GM19193 (cell line): Measurements from ENCODE around the gene SHQ1.

Experiments
- POLR2A ChIP-seq: IDR thresholded peaks from 4 replicates; pipeline ENCODE4 v1.6.1; 2011; ENCODE audit not compliant: insufficient read depth, insufficient read length; ENCODE audit errors: extremely low read depth

SHQ1 gene

GRCh38 chr3:72847751-72848702 lies at the start of gene SHQ1:
SHQ1 (minus strand) TSS chr3:72848445; CDS start chr3:72848340, 105 bp downstream.
- peak; percentile 76 for TF ChIP-seq POLR2A

GRCh38 chr3:72897758-72898007 lies 49.4 kb upstream of the SHQ1 start:
- TF ChIP-seq POLR2A = no peak

GRCh38 chr3:72896996-72897757 lies 48.9 kb upstream of the SHQ1 start:
- no peak for TF ChIP-seq POLR2A

DNA sequence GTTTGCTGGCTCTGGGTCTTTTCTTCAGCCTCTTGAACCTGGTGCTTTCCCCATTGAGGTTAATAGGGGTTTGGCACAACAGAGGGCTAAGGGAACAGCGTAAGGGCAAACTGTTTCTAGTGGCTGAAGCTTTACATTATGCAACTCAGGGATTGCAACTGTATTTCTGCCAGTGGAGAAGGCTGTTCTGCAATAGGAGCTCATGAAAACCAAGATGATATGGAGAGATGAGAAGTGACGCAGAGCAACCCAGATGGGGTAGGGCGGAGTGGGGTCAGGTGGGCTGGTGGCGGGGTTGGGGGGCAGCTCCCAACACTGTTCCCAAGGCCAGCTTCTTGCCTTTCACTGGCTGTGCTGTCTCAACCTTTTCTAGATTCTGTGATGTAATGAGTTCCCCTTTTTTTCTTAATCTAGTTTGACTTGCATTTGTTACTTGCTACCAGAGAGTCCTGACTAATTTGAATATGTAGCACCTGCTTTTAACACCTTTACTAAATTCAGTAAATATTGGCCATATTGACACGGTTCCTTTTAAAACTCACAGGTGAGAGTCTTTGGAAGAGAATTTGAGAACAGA lies 46.8 kb upstream of the SHQ1 start:
- no peak for TF ChIP-seq POLR2A

DNA sequence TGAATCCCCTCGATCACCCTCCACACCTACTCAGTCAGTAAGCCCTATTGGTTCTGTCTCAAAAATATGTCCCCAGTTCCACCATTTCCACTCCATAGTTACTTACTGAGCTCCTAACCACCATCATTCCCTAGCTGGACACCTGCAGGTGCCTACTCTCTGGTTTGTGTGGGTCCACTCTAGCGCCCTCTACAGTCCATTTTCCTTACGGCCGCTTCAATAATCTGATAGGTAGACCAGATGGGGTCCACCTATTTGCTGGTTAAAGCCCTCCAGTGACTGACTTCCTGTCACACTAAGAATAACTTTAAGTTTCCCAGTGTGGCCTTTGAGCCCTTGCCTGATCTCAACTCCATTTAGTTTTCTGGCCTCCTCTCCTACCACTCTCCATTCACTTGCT lies 44.6 kb upstream of the SHQ1 start:
- no peak for TF ChIP-seq POLR2A

GRCh38 chr3:72892081-72892775 lies 44.0 kb upstream of the SHQ1 start:
- TF ChIP-seq POLR2A = no peak

- no peak for TF ChIP-seq POLR2A
These were observed 43.0 kb upstream of the SHQ1 start for GRCh38 chr3:72891053-72891855.

DNA sequence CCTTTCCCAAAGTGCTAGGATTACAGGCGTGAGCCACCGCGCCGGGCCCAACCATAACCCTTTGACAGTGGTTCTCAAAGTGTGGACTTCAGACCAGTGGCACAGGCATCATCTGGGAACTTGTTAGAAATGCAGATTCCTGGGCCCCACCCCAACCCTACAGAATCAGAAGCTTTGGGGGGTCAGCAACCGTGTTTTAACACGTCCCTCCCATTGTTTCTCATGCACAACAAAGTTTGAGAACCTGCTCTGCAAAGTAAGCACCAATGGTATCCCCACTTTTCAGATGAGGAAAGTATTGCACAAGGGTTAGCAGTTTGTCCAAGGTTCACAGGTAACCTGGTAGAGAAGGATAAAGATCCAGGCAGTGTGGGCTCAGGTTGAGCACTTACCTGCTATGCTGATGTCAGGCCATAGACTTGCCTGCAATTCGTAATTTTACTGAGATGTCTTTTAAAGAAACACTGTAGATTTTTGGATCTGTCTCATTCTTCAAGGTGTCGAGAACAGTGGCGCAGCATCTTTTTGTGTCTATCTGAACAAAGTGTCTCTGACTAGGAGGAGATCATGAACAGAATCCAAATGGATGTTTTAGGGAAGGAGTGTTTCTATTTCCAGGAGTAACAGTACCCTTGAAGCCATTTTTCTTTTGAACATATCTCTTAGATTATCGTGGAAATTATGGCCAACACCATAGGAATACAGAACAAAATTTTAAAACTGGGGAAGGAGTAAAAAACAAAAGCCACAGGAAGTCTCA lies 42.1 kb upstream of the SHQ1 start:
- TF ChIP-seq POLR2A = no peak

- no peak for TF ChIP-seq POLR2A
These were observed 41.3 kb upstream of the SHQ1 start for GRCh38 chr3:72889310-72890165.

DNA sequence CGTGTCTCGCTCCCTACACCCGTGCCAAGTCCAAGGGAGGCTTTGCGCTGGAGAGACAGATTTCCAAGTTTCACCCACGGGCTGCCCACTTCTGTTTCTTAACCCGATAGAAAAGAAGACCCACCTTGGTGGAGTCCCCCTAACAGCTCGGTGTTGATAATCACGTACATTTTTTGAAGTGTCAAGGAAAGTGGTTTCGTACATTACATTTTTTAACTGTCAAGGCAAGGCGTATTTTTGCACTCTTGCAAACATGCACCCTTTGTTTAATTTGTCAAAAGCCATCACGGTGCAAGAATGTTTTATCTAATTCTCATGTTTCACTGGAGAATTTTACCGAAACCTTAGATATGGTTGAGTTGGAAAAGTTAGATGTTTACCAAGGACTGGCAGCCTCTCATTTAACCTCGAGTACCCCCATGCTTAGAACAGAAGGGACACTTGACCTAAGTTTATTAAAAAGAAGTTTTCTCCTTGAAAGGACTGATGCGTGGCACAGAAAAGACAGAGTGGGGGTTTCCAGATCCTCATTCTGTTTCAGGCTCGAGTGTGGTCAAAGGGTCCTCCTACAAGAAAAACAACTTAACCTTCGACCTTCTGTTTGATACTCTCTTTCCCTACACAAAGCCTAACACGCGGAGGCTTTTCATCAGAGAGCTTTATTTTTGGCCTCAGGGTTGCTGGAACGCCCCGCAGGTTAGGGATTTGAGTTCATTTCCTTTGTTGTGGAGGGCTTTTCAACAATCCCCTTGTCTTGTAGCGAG lies 40.5 kb upstream of the SHQ1 start:
- no peak for TF ChIP-seq POLR2A

- no peak for TF ChIP-seq POLR2A
These were observed 39.7 kb upstream of the SHQ1 start, which contains the start of gene GXYLT2 for GRCh38 chr3:72887705-72888545. GXYLT2 (plus strand) TSS chr3:72888046; CDS start chr3:72888234, 188 bp downstream.
